Small intestine (tissue), 7 donors: ENCODE results near the gene RAC3. TPM values are rescaled to one million over a fixed set of nuclear protein-coding genes. Genes with fewer than 3 reads are reported as not detected.

Source experiments
- DNase-seq, 2 donors: peaks; one replicate each; pipeline versions ENCODE4 v3.0.0 to v3.0.0-alpha.2; 2013
- FAIRE-seq: peaks from 2 replicates; lab custom pipeline; 2012; peaks lifted over from hg19 to GRCh38; lab: Jason Lieb, UNC
- H3K27ac ChIP-seq, 3 donors: one replicate each; pipeline ENCODE4 v1.5.1; 2013; ENCODE audit warnings: low read length in 2 of 3, mild to moderate bottlenecking in 2 of 3, control low read depth in 1 of 3, inconsistent platforms in 1 of 3, low read depth in 1 of 3, moderate library complexity in 1 of 3
- H3K27me3 ChIP-seq, 3 donors: one replicate each; pipeline ENCODE4 v1.6.1; 2013; ENCODE audit warnings: low read length in 3 of 3, inconsistent platforms in 1 of 3; ENCODE audit not compliant: control insufficient read depth in 3 of 3, insufficient read depth in 3 of 3
- H3K36me3 ChIP-seq, 3 donors: one replicate each; pipeline ENCODE4 v1.6.1; 2013; ENCODE audit warnings: low read length in 3 of 3, inconsistent platforms in 1 of 3, low read depth in 1 of 3, mild to moderate bottlenecking in 1 of 3, moderate library complexity in 1 of 3; ENCODE audit not compliant: control insufficient read depth in 3 of 3, insufficient read depth in 2 of 3
- H3K4me1 ChIP-seq, 3 donors: one replicate each; pipeline ENCODE4 v1.6.1; 2013; ENCODE audit warnings: low read length in 2 of 3, inconsistent platforms in 1 of 3, low read depth in 1 of 3, mild to moderate bottlenecking in 1 of 3, moderate library complexity in 1 of 3; ENCODE audit not compliant: control insufficient read depth in 3 of 3, insufficient read depth in 2 of 3
- H3K4me3 ChIP-seq, 3 donors: one replicate each; pipeline ENCODE4 v1.5.1; 2013; ENCODE audit warnings: low read length in 3 of 3, control low read depth in 1 of 3, inconsistent platforms in 1 of 3, low read depth in 1 of 3, mild to moderate bottlenecking in 1 of 3, moderate library complexity in 1 of 3
- H3K9me3 ChIP-seq, 2 donors: one replicate each; pipeline ENCODE4 v1.6.1; 2013; ENCODE audit warnings: low read depth in 1 of 2, low read length in 1 of 2; ENCODE audit not compliant: control insufficient read depth in 2 of 2, insufficient read depth in 1 of 2
- WGBS, 3 donors: extraction: QIAGEN DNeasy Blood & Tissue Kit; methylation state at CpG; one replicate each; pipeline ENCODE4 v1.1.7; 2013; 5-methylcytosine and 5-hydroxymethylcytosine counted together
- polyA plus RNA-seq, 4 donors: library from polyadenylated mRNA; stranded (reverse) in 3 of 4; unstranded in 1 of 4; fragments of 200-250 nt in 3 of 4; fragments of 120-200 nt in 1 of 4; gene quantifications; one replicate each; pipeline versions ENCODE4 v1.2.1 to v1.2.3, GENCODE V29; 2013
- donor health status: healthy with polysubstance abuse.
- donor health status: control.
- donor health status: control.
- donor health status: Bipolar disorder and iron deficiency.
- donor health status: healthy.

The RAC3 gene
- polyA plus RNA-seq, 4 donors = 0.81 to 11.2 (median 4.4) TPM

GRCh38 chr17:82045936-82046484, 14.5 kb downstream of the RAC3 start:
- Histone ChIP-seq H3K4me1 (peaks cover 0 to 8% (median 1%) of the 10 kb centered on the region in 3 donors), H3K9me3 (no peaks in the 10 kb centered on the region), H3K36me3 (peaks cover 0 to 42% (median 2%) of the 10 kb centered on the region in 3 donors), H3K4me3 (no peak overlapping the region), H3K27ac (no peak overlapping the region), H3K27me3 (no peaks in the 10 kb centered on the region)
- FAIRE-seq (no peak), DNase-seq (no peak)
- 59 to 74% (median 60%) methylated on average over 14 of the region's 14 CpGs for WGBS, 3 donors

- H3K36me3 ChIP-seq = peaks cover 0 to 42% (median 2%) of the 10 kb centered on the region in 3 donors
- H3K27me3 ChIP-seq = no peaks in the 10 kb centered on the region
- H3K4me3 ChIP-seq = no peak overlapping the region
- no peaks in the 10 kb centered on the region for H3K9me3 ChIP-seq
- DNase-seq (no peak), FAIRE-seq (no peak)
- 92 to 94% (median 92%) methylated on average over 21 of the region's 21 CpGs for WGBS, 3 donors
- peaks cover 0 to 8% (median 1%) of the 10 kb centered on the region in 3 donors for H3K4me1 ChIP-seq
- H3K27ac ChIP-seq = no peak overlapping the region
Observed at GRCh38 chr17:82046903-82047302, 15.4 kb downstream of the RAC3 start.

GRCh38 chr17:82047379-82047778, 15.9 kb downstream of the RAC3 start:
- DNase-seq (no peak), FAIRE-seq (no peak)
- WGBS, 3 donors = 84 to 86% (median 86%) methylated on average over 24 of the region's 24 CpGs
- Histone ChIP-seq H3K36me3 (peaks cover 0 to 42% (median 2%) of the 10 kb centered on the region in 3 donors), H3K27me3 (no peaks in the 10 kb centered on the region), H3K27ac (no peak overlapping the region), H3K4me1 (peaks cover 0 to 8% (median 1%) of the 10 kb centered on the region in 3 donors), H3K4me3 (no peak overlapping the region), H3K9me3 (no peaks in the 10 kb centered on the region)

- H3K36me3 ChIP-seq = peaks cover 0 to 45% (median 2%) of the 10 kb centered on the region in 3 donors
- 91 to 93% (median 93%) methylated on average over 23 to 25 of the region's 25 CpGs for WGBS, 3 donors
- H3K4me3 ChIP-seq = no peak overlapping the region
- no peak overlapping the region for H3K27ac ChIP-seq
- DNase-seq = no peak
- H3K4me1 ChIP-seq = peaks cover 2 to 14% (median 3%) of the 10 kb centered on the region in 3 donors
- FAIRE-seq = no peak
- no peaks in the 10 kb centered on the region for H3K27me3 ChIP-seq
- H3K9me3 ChIP-seq = no peaks in the 10 kb centered on the region
Observed at GRCh38 chr17:82047914-82048570, 16.6 kb downstream of the RAC3 start.

GRCh38 chr17:82048571-82048971, 17.1 kb downstream of the RAC3 start:
- Histone ChIP-seq H3K36me3 (peaks cover 0 to 50% (median 2%) of the 10 kb centered on the region in 3 donors), H3K27ac (no peak overlapping the region), H3K4me1 (peaks cover 2 to 18% (median 4%) of the 10 kb centered on the region in 3 donors), H3K9me3 (no peaks in the 10 kb centered on the region), H3K27me3 (no peaks in the 10 kb centered on the region), H3K4me3 (no peak overlapping the region)
- FAIRE-seq = no peak
- WGBS, 3 donors = 87 to 91% (median 89%) methylated on average over 17 to 20 of the region's 20 CpGs
- DNase-seq = no peak

- Histone ChIP-seq H3K4me3 (no peak overlapping the region), H3K27ac (no peak overlapping the region), H3K4me1 (peaks cover 2 to 18% (median 4%) of the 10 kb centered on the region in 3 donors), H3K36me3 (peaks cover 0 to 55% (median 2%) of the 10 kb centered on the region in 3 donors), H3K9me3 (no peaks in the 10 kb centered on the region), H3K27me3 (no peaks in the 10 kb centered on the region)
- DNase-seq (no peak), FAIRE-seq (no peak)
- 83 to 90% (median 88%) methylated on average over 8 of the region's 8 CpGs for WGBS, 3 donors
Observed at GRCh38 chr17:82049106-82049505, 17.6 kb downstream of the RAC3 start.

- H3K4me3 ChIP-seq = no peak overlapping the region
- H3K27me3 ChIP-seq = no peaks in the 10 kb centered on the region
- FAIRE-seq (no peak), DNase-seq (no peak)
- H3K36me3 ChIP-seq = peaks cover 0 to 60% (median 4%) of the 10 kb centered on the region in 3 donors
- H3K4me1 ChIP-seq = peaks cover 2 to 18% (median 4%) of the 10 kb centered on the region in 3 donors
- H3K27ac ChIP-seq = no peak overlapping the region
- no peaks in the 10 kb centered on the region for H3K9me3 ChIP-seq
- 83 to 85% (median 85%) methylated on average over 15 to 16 of the region's 16 CpGs for WGBS, 3 donors
Observed at GRCh38 chr17:82049521-82049971, 18.1 kb downstream of the RAC3 start.

- FAIRE-seq = no peak
- 84 to 89% (median 86%) methylated on average over 28 of the region's 28 CpGs for WGBS, 3 donors
- no peaks in the 10 kb centered on the region for H3K27me3 ChIP-seq
- H3K9me3 ChIP-seq = no peaks in the 10 kb centered on the region
- H3K4me1 ChIP-seq = peaks cover 2 to 18% (median 4%) of the 10 kb centered on the region in 3 donors
- peak overlapping the region in 2 of 3 donors; percentile 56 to 98 for H3K4me3 ChIP-seq
- no peak for DNase-seq
- H3K27ac ChIP-seq = no peak overlapping the region
- peaks cover 0 to 67% (median 7%) of the 10 kb centered on the region in 3 donors for H3K36me3 ChIP-seq
Observed at GRCh38 chr17:82050152-82050760, 18.8 kb downstream of the RAC3 start.
